ENCODE data around the gene ETNK1.
A peak's percentile ranks its signal among the peaks of the same experiment; 100 is the strongest.

ETNK1 gene

DNA sequence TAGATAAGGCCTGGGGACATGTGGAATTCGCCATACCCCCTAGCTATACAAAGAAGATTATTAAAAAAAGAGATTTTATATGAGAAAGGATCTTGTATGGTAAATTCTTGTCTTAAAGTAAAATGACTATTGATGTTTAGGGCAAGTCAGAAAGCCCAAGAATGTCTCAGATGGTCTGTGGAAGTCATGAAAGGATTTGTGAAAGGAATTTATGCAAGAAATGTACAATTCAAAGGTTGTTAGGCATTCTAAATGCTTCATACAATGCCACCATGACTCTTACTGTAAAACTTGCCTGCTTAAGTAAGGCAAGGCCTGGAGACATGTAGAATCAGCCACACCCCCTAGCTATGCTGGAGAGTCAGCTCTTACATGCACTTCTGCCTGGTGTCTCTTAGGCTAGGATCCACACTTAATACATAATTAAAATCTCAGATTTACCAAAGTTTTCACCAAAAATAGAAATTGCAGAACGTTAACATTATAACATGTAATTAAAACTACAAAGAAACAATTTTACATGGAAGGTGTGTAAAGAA, 8.9 kb upstream of the ETNK1 start:
- H3K4me3 ChIP-seq (ENCODE audit: low read depth, low read length) = no peak overlapping the region
- TF ChIP-seq, protein P1, sequence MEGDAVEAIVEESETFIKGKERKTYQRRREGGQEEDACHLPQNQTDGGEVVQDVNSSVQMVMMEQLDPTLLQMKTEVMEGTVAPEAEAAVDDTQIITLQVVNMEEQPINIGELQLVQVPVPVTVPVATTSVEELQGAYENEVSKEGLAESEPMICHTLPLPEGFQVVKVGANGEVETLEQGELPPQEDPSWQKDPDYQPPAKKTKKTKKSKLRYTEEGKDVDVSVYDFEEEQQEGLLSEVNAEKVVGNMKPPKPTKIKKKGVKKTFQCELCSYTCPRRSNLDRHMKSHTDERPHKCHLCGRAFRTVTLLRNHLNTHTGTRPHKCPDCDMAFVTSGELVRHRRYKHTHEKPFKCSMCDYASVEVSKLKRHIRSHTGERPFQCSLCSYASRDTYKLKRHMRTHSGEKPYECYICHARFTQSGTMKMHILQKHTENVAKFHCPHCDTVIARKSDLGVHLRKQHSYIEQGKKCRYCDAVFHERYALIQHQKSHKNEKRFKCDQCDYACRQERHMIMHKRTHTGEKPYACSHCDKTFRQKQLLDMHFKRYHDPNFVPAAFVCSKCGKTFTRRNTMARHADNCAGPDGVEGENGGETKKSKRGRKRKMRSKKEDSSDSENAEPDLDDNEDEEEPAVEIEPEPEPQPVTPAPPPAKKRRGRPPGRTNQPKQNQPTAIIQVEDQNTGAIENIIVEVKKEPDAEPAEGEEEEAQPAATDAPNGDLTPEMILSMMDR (IDR thresholded peaks at IDR 0.05; ENCODE audit: borderline replicate concordance, insufficient read depth, low read depth, low read length) = no peak

DNA sequence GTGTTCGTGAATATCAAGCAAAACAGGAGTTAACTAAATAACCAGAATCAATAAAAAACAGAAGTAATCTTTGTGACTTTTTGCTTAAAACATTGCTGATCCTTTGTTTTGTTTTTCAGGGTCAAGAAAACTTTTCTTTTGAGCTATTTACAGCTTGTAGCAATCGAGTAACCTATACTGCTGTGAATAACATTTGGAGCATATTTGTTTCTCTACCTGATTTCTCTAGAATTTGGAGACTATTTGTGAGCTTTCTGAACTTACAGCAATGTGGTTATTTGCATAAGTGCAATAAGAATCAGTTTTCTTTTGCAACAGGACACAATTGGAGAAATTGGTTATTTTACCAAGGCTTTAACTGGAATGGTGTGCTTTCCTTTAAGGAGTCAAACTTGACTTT, 7.3 kb upstream of the ETNK1 start:
- TF ChIP-seq, protein P1 (IDR thresholded peaks at IDR 0.05; ENCODE audit: borderline replicate concordance, insufficient read depth, low read depth, low read length) = no peak
- H3K4me3 ChIP-seq (ENCODE audit: low read depth, low read length) = no peak overlapping the region

DNA sequence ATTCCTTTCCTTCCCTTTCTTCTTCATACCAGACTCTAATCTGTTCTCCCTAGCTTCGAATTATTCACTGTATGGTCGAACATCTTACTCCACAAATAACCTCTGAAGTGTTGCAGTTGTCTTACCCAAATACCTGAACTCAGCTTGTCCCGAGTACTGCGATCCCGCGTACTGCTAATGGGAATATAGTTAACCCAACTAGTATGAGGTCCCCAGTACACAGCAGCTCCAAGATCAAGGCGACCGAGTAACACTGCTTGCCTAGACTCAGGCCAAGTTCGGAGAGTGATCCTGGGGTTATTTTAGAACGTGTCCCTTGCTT, 462 bp upstream of the ETNK1 start:
- H3K4me3 ChIP-seq (ENCODE audit: low read depth, low read length) = peak overlapping the region; percentile 85
- TF ChIP-seq, protein P1 (IDR thresholded peaks at IDR 0.05; ENCODE audit: borderline replicate concordance, insufficient read depth, low read depth, low read length) = no peak

DNA sequence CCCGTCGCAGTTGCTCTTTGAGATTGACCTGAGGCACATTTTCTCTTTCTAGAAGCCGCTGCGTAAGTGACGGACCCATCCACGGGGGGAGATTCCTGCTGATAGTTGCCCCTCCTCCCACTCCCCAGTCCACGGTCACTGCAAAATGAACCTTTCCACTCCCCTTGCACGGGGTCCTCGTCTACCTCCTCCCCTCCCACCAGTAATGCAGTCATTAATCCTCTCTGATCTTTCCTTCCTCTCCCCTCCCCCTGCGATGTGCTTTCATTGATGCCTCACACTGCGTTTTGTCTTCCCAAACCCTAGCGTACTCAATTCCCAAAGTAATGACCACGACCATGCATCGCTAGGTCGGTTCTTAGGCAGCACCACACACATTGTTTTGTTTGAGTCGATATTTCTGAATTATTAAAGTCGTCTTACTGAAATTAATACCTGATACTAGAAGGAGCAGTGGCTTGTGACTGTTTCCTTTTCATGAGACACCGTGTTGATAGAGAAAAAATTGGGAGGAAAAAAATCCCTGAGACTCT, 857 bp downstream of the ETNK1 start:
- TF ChIP-seq, protein P1 (IDR thresholded peaks at IDR 0.05; ENCODE audit: borderline replicate concordance, insufficient read depth, low read depth, low read length) = no peak
- H3K4me3 ChIP-seq (ENCODE audit: low read depth, low read length) = peak overlapping the region; percentile 85

DNA sequence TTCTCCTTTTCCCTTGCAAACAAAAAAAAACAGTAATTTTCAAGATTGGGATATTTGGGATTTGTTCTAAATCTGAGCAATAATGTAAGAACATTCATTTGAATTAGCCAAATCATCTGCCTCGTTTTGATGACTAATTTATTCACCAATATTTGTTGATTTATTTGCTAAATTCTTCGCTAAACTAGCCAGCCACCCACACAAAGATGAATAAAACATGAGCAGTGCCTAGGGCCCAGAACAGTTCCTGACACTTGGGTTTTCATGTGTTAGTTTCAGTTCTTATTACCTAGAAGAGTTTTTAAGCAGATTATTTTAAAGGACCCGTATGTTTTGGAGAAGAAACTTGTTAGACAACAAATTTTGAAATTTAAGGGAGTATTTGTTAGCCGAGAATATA, 1.4 kb downstream of the ETNK1 start:
- TF ChIP-seq, protein P1 (IDR thresholded peaks at IDR 0.05; ENCODE audit: borderline replicate concordance, insufficient read depth, low read depth, low read length) = no peak
- H3K4me3 ChIP-seq (ENCODE audit: low read depth, low read length) = peak overlapping the region; percentile 85

DNA sequence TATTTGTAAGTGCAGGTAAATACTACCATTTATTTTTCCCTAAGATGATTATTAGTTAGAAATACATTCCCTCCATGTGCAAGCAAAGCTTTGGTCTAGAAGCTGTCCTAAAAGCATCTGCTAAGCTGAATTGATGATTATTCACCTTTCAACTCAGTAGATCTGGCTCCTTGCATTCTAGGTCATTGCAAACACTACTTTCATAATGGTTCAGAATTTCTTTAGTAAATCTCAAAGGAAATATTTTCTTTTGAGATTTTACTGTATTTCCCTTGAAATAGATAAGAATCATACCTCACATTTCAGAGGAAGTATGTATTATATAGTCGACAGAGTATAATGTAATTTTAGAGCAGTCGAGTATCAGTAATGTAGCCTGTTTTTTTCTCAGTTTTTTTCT, 2.4 kb downstream of the ETNK1 start:
- peak overlapping the region; percentile 31 for H3K4me3 ChIP-seq (ENCODE audit: low read depth, low read length)
- TF ChIP-seq, protein P1 (IDR thresholded peaks at IDR 0.05; ENCODE audit: borderline replicate concordance, insufficient read depth, low read depth, low read length) = no peak

DNA sequence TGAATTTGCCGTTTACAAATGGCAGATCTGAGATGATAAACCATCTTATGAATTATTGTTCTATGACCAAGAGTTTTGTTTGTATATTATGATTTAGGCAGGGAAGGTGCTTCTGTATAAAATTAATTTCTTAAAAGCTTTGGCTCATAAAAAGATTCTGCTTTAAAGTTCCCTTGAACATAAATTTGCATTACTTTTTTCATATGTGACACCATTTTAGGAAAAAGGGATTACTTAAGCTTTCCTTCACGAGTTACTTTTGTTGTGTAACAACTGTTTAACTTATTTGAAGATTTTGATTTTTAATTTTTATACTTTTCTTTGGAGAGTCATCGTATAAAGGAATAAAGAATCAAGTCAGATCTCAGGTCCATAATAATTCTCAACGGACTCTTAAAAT, 3.3 kb downstream of the ETNK1 start:
- no peak overlapping the region for H3K4me3 ChIP-seq (ENCODE audit: low read depth, low read length)
- TF ChIP-seq, protein P1 (IDR thresholded peaks at IDR 0.05; ENCODE audit: borderline replicate concordance, insufficient read depth, low read depth, low read length) = no peak
